GM12878 (cell line): ENCODE results near the gene C12orf56. TPM values are rescaled to one million over a fixed set of nuclear protein-coding genes. Genes with fewer than 3 reads are reported as not detected.

Source experiments
- ATAC-seq: fragments of 200-7000 bp; cut with Tn5 transposase; 3 replicates; pipeline ENCODE4 v1.9.1; 2020; ENCODE audit warnings: mild to moderate bottlenecking, moderate library complexity
- BruUV-seq: library from RNA; stranded (reverse); fragments of 400-500 nt; replicated peaks from 2 replicates; lab custom pipeline; 2021; lab: Mats Ljungman, UMichigan
- CTCF ChIA-PET: fragments of 300-600 bp; sonication (Branson Sonifier 250); formaldehyde crosslinking; extraction: SDS; loops from one replicate; lab custom pipeline; 2021; ENCODE audit warnings: inconsistent platforms; lab: Yijun Ruan, JAX
- POLR2A ChIA-PET: fragments of 350-600 bp; formaldehyde crosslinking; extraction: SDS; loops from one replicate; lab custom pipeline; 2021; ENCODE audit warnings: inconsistent platforms; lab: Charles Lee
- RAD21 ChIA-PET: fragments of 300-600 bp; sonication (Branson Sonifier 250); formaldehyde crosslinking; loops from one replicate; lab custom pipeline; 2023; ENCODE audit warnings: antibody characterized with exemption; ENCODE audit not compliant: unreplicated experiment; lab: Charles Lee
- SMC1A ChIA-PET: fragments of 300-600 bp; sonication (Branson Sonifier 250); formaldehyde crosslinking; loops from one replicate; lab custom pipeline; 2023; ENCODE audit not compliant: unreplicated experiment, uncharacterized antibody; lab: Charles Lee
- DNase-seq: peaks from one replicate; pipeline ENCODE4 v3.0.0-alpha.2; 2011; ENCODE audit warnings: low read depth, low spot score
- FAIRE-seq: peaks from 3 replicates; lab custom pipeline; 2011; peaks lifted over from hg19 to GRCh38; lab: Jason Lieb, UNC
- H2AFZ ChIP-seq: 2 replicates; pipeline ENCODE4 v1.6.0; 2011; ENCODE audit warnings: low read depth, low read length, control low read depth; ENCODE audit not compliant: control insufficient read depth
- H3K27ac ChIP-seq: 2 replicates; pipeline ENCODE4 v1.5.1; 2011; ENCODE audit warnings: control low read depth; ENCODE audit not compliant: control insufficient read depth, insufficient read depth
- H3K27me3 ChIP-seq, 2 experiments: replicated peaks in 1 of 2; 2 replicates each; pipeline versions ENCODE4 v1.6.0 to v1.6.1; 2011; ENCODE audit warnings: low read length in 1 of 2; ENCODE audit not compliant: control insufficient read depth in 2 of 2, insufficient read depth in 2 of 2
- H3K36me3 ChIP-seq, 2 experiments: 2 replicates each; pipeline ENCODE4 v1.5.1; 2011; ENCODE audit warnings: low read length in 1 of 2; ENCODE audit not compliant: control insufficient read depth in 2 of 2, insufficient read depth in 2 of 2
- H3K4me1 ChIP-seq: 2 replicates; pipeline ENCODE4 v1.6.1; 2011; ENCODE audit warnings: mild to moderate bottlenecking, low read length, moderate library complexity, mixed read lengths; ENCODE audit not compliant: control insufficient read depth, insufficient read depth
- H3K4me2 ChIP-seq: 2 replicates; pipeline ENCODE4 v1.6.0; 2011; ENCODE audit warnings: control low read depth; ENCODE audit not compliant: control insufficient read depth, insufficient read depth
- H3K4me3 ChIP-seq: fragments of 200-600 bp; sonication (generic); 2 replicates; pipeline ENCODE4 v1.5.1; 2016
- H3K79me2 ChIP-seq: 2 replicates; pipeline ENCODE4 v1.6.0; 2011; ENCODE audit warnings: low read length; ENCODE audit not compliant: control insufficient read depth, insufficient read depth
- H3K9ac ChIP-seq: 2 replicates; pipeline ENCODE4 v1.8.0; 2011; ENCODE audit warnings: low read length, control low read depth, mixed read lengths; ENCODE audit not compliant: control insufficient read depth, insufficient read depth
- H3K9me3 ChIP-seq: replicated peaks from 3 replicates; pipeline ENCODE4 v1.5.1; 2011; ENCODE audit warnings: mild to moderate bottlenecking, low read length; ENCODE audit not compliant: control insufficient read depth, insufficient read depth
- H4K20me1 ChIP-seq: 2 replicates; pipeline ENCODE4 v1.6.0; 2011; ENCODE audit not compliant: control insufficient read depth, insufficient read depth
- BHLHE40 ChIP-seq, 2 experiments: fragments of 450-650 bp in 1 of 2; IDR thresholded peaks; 2 replicates each; pipeline ENCODE4 v1.6.1; 2011 to 2017; ENCODE audit warnings: low read depth in 2 of 2, borderline replicate concordance in 1 of 2, improper control_type of control experiment in 1 of 2, low read length in 1 of 2, mild to moderate bottlenecking in 1 of 2
- CEBPB ChIP-seq, 2 experiments: fragments of 150-350 bp in 1 of 2; IDR thresholded peaks; 2 replicates each; pipeline ENCODE4 v1.6.1; 2012 to 2014; ENCODE audit warnings: low read depth in 2 of 2, low read length in 2 of 2, borderline replicate concordance in 1 of 2, inconsistent platforms in 1 of 2
- CHD2 ChIP-seq: IDR thresholded peaks from 2 replicates; pipeline ENCODE4 v1.6.1; 2011; ENCODE audit warnings: low read depth, low read length, improper control_type of control experiment, borderline replicate concordance
- CREM ChIP-seq: IDR thresholded peaks from 2 replicates; pipeline ENCODE4 v1.6.1; 2014; ENCODE audit warnings: antibody characterized with exemption, low read depth
- HDAC6 ChIP-seq: fragments of 200-600 bp; sonication (generic); IDR thresholded peaks from one replicate; pipeline ENCODE4 v1.8.0; 2017; ENCODE audit warnings: antibody characterized with exemption; ENCODE audit not compliant: unreplicated experiment
- MTA2 ChIP-seq: fragments of 450-650 bp; IDR thresholded peaks from 2 replicates; pipeline ENCODE4 v1.6.1; 2016; ENCODE audit warnings: low read depth, mild to moderate bottlenecking, moderate library complexity
- PAX8 ChIP-seq: fragments of 450-650 bp; IDR thresholded peaks from 2 replicates; pipeline ENCODE4 v1.6.1; 2017; ENCODE audit warnings: mild to moderate bottlenecking, moderate library complexity
- PBX3 ChIP-seq: IDR thresholded peaks from 2 replicates; pipeline ENCODE4 v1.6.1; 2011; ENCODE audit warnings: mild to moderate bottlenecking, low read depth, low read length, moderate library complexity; ENCODE audit not compliant: insufficient replicate concordance
- SKIL ChIP-seq: fragments of 450-650 bp; IDR thresholded peaks from 2 replicates; pipeline ENCODE4 v1.6.1; 2017; ENCODE audit warnings: mild to moderate bottlenecking, low read depth, inconsistent platforms; ENCODE audit not compliant: poor library complexity, severe bottlenecking
- SMARCA5 ChIP-seq: fragments of 450-650 bp; IDR thresholded peaks from 2 replicates; pipeline ENCODE4 v1.6.1; 2017; ENCODE audit warnings: mild to moderate bottlenecking
- TARDBP ChIP-seq: IDR thresholded peaks from 2 replicates; pipeline ENCODE4 v1.6.1; 2016; ENCODE audit warnings: borderline replicate concordance
- ZNF217 ChIP-seq: fragments of 450-650 bp; IDR thresholded peaks from 2 replicates; pipeline ENCODE4 v1.6.1; 2017; ENCODE audit warnings: antibody characterized with exemption, mild to moderate bottlenecking
- ZNF24 ChIP-seq: fragments of 450-650 bp; IDR thresholded peaks from 2 replicates; pipeline ENCODE4 v1.6.1; 2017; ENCODE audit warnings: antibody characterized with exemption, mild to moderate bottlenecking
- WGBS: methylation state at CpG from one replicate; pipeline ENCODE4 v1.1.6; 2016; ENCODE audit warnings: low lambda C conversion rate; ENCODE audit not compliant: insufficient replicate concordance, insufficient coverage; ENCODE audit errors: missing lambda C conversion rate; 5-methylcytosine and 5-hydroxymethylcytosine counted together
- in situ Hi-C: fragments of 300-500 bp; cut with MboI; formaldehyde crosslinking; loops from 9 replicates; pipeline ENCODE4 v1.14.3; 2018; ENCODE audit warnings: mixed read lengths
- intact Hi-C: fragments of 100-400 bp; cut with micrococcal nuclease; formaldehyde crosslinking; loops from one replicate; pipeline ENCODE4 v1.14.2; 2022; ENCODE audit not compliant: unreplicated experiment
- polyA plus RNA-seq, 11 experiments: library from polyadenylated mRNA; depleted of rRNA in 4 of 11; unstranded in 6 of 11; stranded (reverse) in 5 of 11; fragments of >200 nt; fragmentation: Nextera tagmentation in 4 of 11; fragmentation: Illumina TruSeq in 1 of 11; extraction: Ambion mirVana in 4 of 11; extraction: Trizol in 1 of 11; gene quantifications; 1 replicate in 1 of 11; 2 replicates in 10 of 11; pipeline versions ENCODE4 v1.2.1 to v1.2.3, GENCODE V29; 2011 to 2016; ENCODE audit warnings: inconsistent platforms in 2 of 11, missing spikeins in 2 of 11, low read depth in 1 of 11
- total RNA-seq, 4 experiments: library from RNA; depleted of rRNA in 3 of 4; stranded (reverse); fragments of >200 nt in 3 of 4; fragmentation: Illumina TruSeq in 1 of 4; extraction: Trizol in 1 of 4; gene quantifications; 2 replicates each; pipeline versions ENCODE4 v1.2.1 to v1.2.3, GENCODE V29; 2013 to 2021

C12orf56 gene
- total and polyA plus RNA-seq, 10 of the 15 experiments (the other 5 are each of a cell fraction or from before 2014, with no cell fraction given), result not detected

- POLR2A ChIA-PET, result no interaction called here
These were observed 21.9 kb upstream of the C12orf56 start for GRCh38 chr12:64412459-64412858.

DNA sequence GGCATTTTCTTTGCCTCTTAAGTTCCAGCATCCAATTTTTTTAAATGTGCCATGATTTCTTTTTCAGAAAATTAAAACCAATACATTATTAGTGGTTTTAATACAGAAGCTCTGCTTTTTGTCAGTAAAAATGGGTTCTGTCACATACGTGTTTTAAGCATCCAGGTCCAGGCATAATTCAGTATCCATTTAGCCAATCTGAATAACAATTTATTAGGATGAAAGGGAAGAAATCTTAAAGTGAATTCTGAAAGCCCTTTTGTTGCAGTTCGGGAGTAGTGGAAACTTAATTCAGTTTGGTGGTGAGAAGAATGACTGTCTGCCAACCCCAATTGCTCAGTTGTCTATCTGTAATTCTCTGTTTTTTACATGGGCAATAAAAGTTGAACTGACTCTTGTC is 20.9 kb upstream of the C12orf56 start:
- no peaks in the 10 kb centered on the region for H4K20me1 ChIP-seq
- 100% methylated on average over 2 of the region's 2 CpGs for WGBS
- no peaks in the 10 kb centered on the region for H3K9me3 ChIP-seq
- no TSS peak for BruUV-seq
- no peaks in the 10 kb centered on the region for H3K27me3 ChIP-seq
- RAD21 ChIA-PET, result no interaction called here
- ATAC-seq, result no peak
- H2AFZ ChIP-seq, result no peak overlapping the region
- no peak for DNase-seq
- H3K4me3 ChIP-seq, result no peak overlapping the region
- no peak overlapping the region for H3K4me2 ChIP-seq
- no peak overlapping the region for H3K27ac ChIP-seq
- SMC1A ChIA-PET, result interaction anchor here (1.0 to 1.2 kb wide), 2 partner anchors 8 to 35 kb away, joined by 3 read pairs; no protein-coding TSS in a partner anchor
- H3K36me3 ChIP-seq, result peaks cover 3 to 7% of the 10 kb centered on the region in 2 experiments; a peak in 3 of 4 replicates
- H3K79me2 ChIP-seq, result peaks cover 19% of the 10 kb centered on the region
- CTCF ChIA-PET, result no interaction called here
- intact Hi-C loops, result no loop called here
- FAIRE-seq, result no peak
- no peaks in the 10 kb centered on the region for H3K4me1 ChIP-seq
- H3K9ac ChIP-seq, result no peak overlapping the region
- in situ Hi-C loops, result no loop called here
- POLR2A ChIA-PET, result interaction anchor here (0.7 kb wide), 1 partner anchor 70 kb away, joined by 3 read pairs; no protein-coding TSS in a partner anchor
- TF ChIP-seq CEBPB (IDR thresholded peaks at IDR 0.05; ENCODE audit: borderline replicate concordance in 1 of 2, low read depth in 2 of 2, low read length in 2 of 2), result no peak
- TF ChIP-seq ZNF217, result no peak
- no peak for TF ChIP-seq PBX3
- TF ChIP-seq CREM, result no peak
- TF ChIP-seq PAX8, result no peak
- TF ChIP-seq TARDBP, result no peak
- TF ChIP-seq HDAC6, result no peak
- TF ChIP-seq CHD2, result no peak
- no peak for TF ChIP-seq ZNF24
- no peak for TF ChIP-seq SKIL
- TF ChIP-seq MTA2, result no peak
- TF ChIP-seq BHLHE40 (IDR thresholded peaks at IDR 0.05; ENCODE audit: borderline replicate concordance in 1 of 2, low read depth in 2 of 2, low read length in 1 of 2), result no peak

More at GRCh38 chr12:64412459-64412858, 21.9 kb upstream of the C12orf56 start:
- H3K9ac ChIP-seq, result no peak overlapping the region
- H3K27me3 ChIP-seq, result no peaks in the 10 kb centered on the region
- no TSS peak for BruUV-seq
- WGBS, result 98% methylated on average over 2 of the region's 2 CpGs
- in situ Hi-C loops, result no loop called here
- ChIA-PET RAD21 (no interaction called here), CTCF (no interaction called here), SMC1A (interaction anchor here (1.4 kb wide), 1 partner anchor 9 kb away, joined by 3 read pairs; no protein-coding TSS in a partner anchor)
- H3K79me2 ChIP-seq, result peaks cover 9% of the 10 kb centered on the region
- TF ChIP-seq SMARCA5, result no peak
- H3K4me3 ChIP-seq, result no peak overlapping the region
- H4K20me1 ChIP-seq, result no peaks in the 10 kb centered on the region
- no peak for DNase-seq
- ATAC-seq, result no peak
- no peak overlapping the region for H3K4me2 ChIP-seq
- H2AFZ ChIP-seq, result no peak overlapping the region
- H3K36me3 ChIP-seq, result peaks cover 3 to 12% of the 10 kb centered on the region in 2 experiments; a peak in 3 of 4 replicates
- no peak for FAIRE-seq
- H3K4me1 ChIP-seq, result no peaks in the 10 kb centered on the region
- H3K9me3 ChIP-seq, result no peaks in the 10 kb centered on the region
- H3K27ac ChIP-seq, result no peak overlapping the region
- intact Hi-C loops, result no loop called here
